Stimulated activated CD4-positive, alpha-beta T cell treated with anti-CD3 and anti-CD28 coated beads, Interleukin-1b, Interleukin-23, amount 100 ng/mL, for 24 hours (primary cell): ENCODE data around the gene GRK3.
"Not testable (repeated sequence)": the region's sequence is repeated elsewhere in the genome, so short reads cannot be mapped to it uniquely, and the experiment has no call there.

Source experiments
- DNase-seq, 4 experiments: peaks; one replicate each; pipeline ENCODE4 v3.0.0-alpha.2; 2020; ENCODE audit warnings: low read depth in 4 of 4, low spot score in 1 of 4

Gene GRK3

GRCh38 chr22:25623851-25624250, 59.4 kb downstream of the GRK3 start:
- DNase-seq: no peak

- DNase-seq: no peak
Observed at GRCh38 chr22:25624476-25624875, 60.0 kb downstream of the GRK3 start.

- not testable (repeated sequence) for DNase-seq
Observed at GRCh38 chr22:25625747-25626623, 61.5 kb downstream of the GRK3 start.

GRCh38 chr22:25626624-25626990, 62.1 kb downstream of the GRK3 start:
- no peak for DNase-seq

- DNase-seq: no peak
Observed at GRCh38 chr22:25627271-25627852, 62.9 kb downstream of the GRK3 start.

GRCh38 chr22:25628494-25628893, 64.0 kb downstream of the GRK3 start:
- no peak for DNase-seq

GRCh38 chr22:25629613-25630012, 65.1 kb downstream of the GRK3 start:
- DNase-seq: no peak

- DNase-seq: no peak
Observed at GRCh38 chr22:25630447-25630846, 66.0 kb downstream of the GRK3 start.

GRCh38 chr22:25636323-25636722, 71.8 kb downstream of the GRK3 start:
- DNase-seq: no peak

- no peak for DNase-seq
Observed at GRCh38 chr22:25637032-25637431, 72.6 kb downstream of the GRK3 start.

GRCh38 chr22:25637672-25638071, 73.2 kb downstream of the GRK3 start:
- no peak for DNase-seq

- DNase-seq: no peak
Observed at GRCh38 chr22:25638638-25639037, 74.2 kb downstream of the GRK3 start.

- DNase-seq: no peak
Observed at GRCh38 chr22:25641650-25642049, 77.2 kb downstream of the GRK3 start.

- no peak for DNase-seq
Observed at GRCh38 chr22:25643232-25644000, 78.9 kb downstream of the GRK3 start.

- DNase-seq: no peak
Observed at GRCh38 chr22:25644122-25644521, 79.6 kb downstream of the GRK3 start.

- DNase-seq: no peak
Observed at GRCh38 chr22:25645266-25645665, 80.8 kb downstream of the GRK3 start.

- no peak for DNase-seq
Observed at GRCh38 chr22:25645964-25646363, 81.5 kb downstream of the GRK3 start.

GRCh38 chr22:25650833-25651232, 86.4 kb downstream of the GRK3 start:
- no peak for DNase-seq

- DNase-seq: no peak
Observed at GRCh38 chr22:25651332-25652085, 87.0 kb downstream of the GRK3 start.

- DNase-seq: no peak
Observed at GRCh38 chr22:25654676-25655075, 90.2 kb downstream of the GRK3 start.

GRCh38 chr22:25655371-25655935, 91.0 kb downstream of the GRK3 start:
- no peak for DNase-seq
